ENCODE measurements around the gene OR52E6.
A peak's percentile ranks its signal among the peaks of the same experiment; 100 is the strongest.

The OR52E6 gene

GRCh38 chr11:5818245-5818886, 23.3 kb downstream of the OR52E6 start:
- no peaks in the 10 kb centered on the region for H3K27me3 ChIP-seq (replicated peaks; ENCODE audit: insufficient read depth, low read length)
- H3F3A ChIP-seq (ENCODE audit: insufficient read depth, low read length), result no peaks in the 10 kb centered on the region
- H3K9me3 ChIP-seq (replicated peaks; ENCODE audit: insufficient read depth, low read length), result no peaks in the 10 kb centered on the region
- no peak overlapping the region; the same call in 1 of the 2 replicates for H3K9ac ChIP-seq (ENCODE audit: low read length)
- TF ChIP-seq EZH2 (optimal IDR thresholded peaks at IDR 0.05; ENCODE audit: low read depth, low read length), result no peak
- no peak for TF ChIP-seq CTCF (IDR thresholded peaks at IDR 0.05; ENCODE audit: low read length)
- TF ChIP-seq EZH2phosphoT487 (IDR thresholded peaks at IDR 0.05; ENCODE audit: low read length), result no peak
- H4K20me1 ChIP-seq (ENCODE audit: insufficient read depth, low read length), result no peaks in the 10 kb centered on the region
- no peaks in the 10 kb centered on the region for H3K4me1 ChIP-seq (ENCODE audit: low read length)
- no peaks in the 10 kb centered on the region for H3K79me2 ChIP-seq (ENCODE audit: low read length)
- H3K4me2 ChIP-seq (ENCODE audit: low read depth, low read length), result peak overlapping the region; percentile 80
- H2AFZ ChIP-seq (ENCODE audit: low read length), result peak overlapping the region; percentile 37
- H3K4me3 ChIP-seq (ENCODE audit: low read length), result peak overlapping the region; percentile 34
- no peaks in the 10 kb centered on the region for H3K9me2 ChIP-seq (replicated peaks; ENCODE audit: insufficient read depth, low read length)
- H3K36me3 ChIP-seq (replicated peaks; ENCODE audit: insufficient read depth, low read length), result no peaks in the 10 kb centered on the region
- no peak overlapping the region for H3K27ac ChIP-seq (ENCODE audit: low read length)
- peak; percentile 37 for DNase-seq

- Histone ChIP-seq H4K20me1 (ENCODE audit: insufficient read depth, low read length) (no peaks in the 10 kb centered on the region), H3K27me3 (replicated peaks; ENCODE audit: insufficient read depth, low read length) (no peaks in the 10 kb centered on the region), H3K4me1 (ENCODE audit: low read length) (no peaks in the 10 kb centered on the region), H2AFZ (ENCODE audit: low read length) (no peak overlapping the region), H3K9me2 (replicated peaks; ENCODE audit: insufficient read depth, low read length) (no peaks in the 10 kb centered on the region), H3K9me3 (replicated peaks; ENCODE audit: insufficient read depth, low read length) (no peaks in the 10 kb centered on the region), H3K4me3 (ENCODE audit: low read length) (no peak overlapping the region), H3K4me2 (ENCODE audit: low read depth, low read length) (no peak overlapping the region), H3K36me3 (replicated peaks; ENCODE audit: insufficient read depth, low read length) (no peaks in the 10 kb centered on the region), H3F3A (ENCODE audit: insufficient read depth, low read length) (no peaks in the 10 kb centered on the region), H3K9ac (ENCODE audit: low read length) (no peak overlapping the region), H3K79me2 (ENCODE audit: low read length) (no peaks in the 10 kb centered on the region), H3K27ac (ENCODE audit: low read length) (no peak overlapping the region)
- no peak for DNase-seq
- no peak for TF ChIP-seq EZH2 (optimal IDR thresholded peaks at IDR 0.05; ENCODE audit: low read depth, low read length)
- TF ChIP-seq EZH2phosphoT487 (IDR thresholded peaks at IDR 0.05; ENCODE audit: low read length), result no peak
- no peak for TF ChIP-seq CTCF (IDR thresholded peaks at IDR 0.05; ENCODE audit: low read length)
These were observed 26.2 kb downstream of the OR52E6 start for GRCh38 chr11:5815534-5815933.

- no peak overlapping the region for H3K27ac ChIP-seq (ENCODE audit: low read length)
These were observed 31.5 kb downstream of the OR52E6 start for GRCh38 chr11:5809905-5810795.

More at GRCh38 chr11:5809905-5810795, 31.5 kb downstream of the OR52E6 start:
- H3K4me3 ChIP-seq (ENCODE audit: low read length), result no peak overlapping the region
- no peaks in the 10 kb centered on the region for H3K79me2 ChIP-seq (ENCODE audit: low read length)
- no peak overlapping the region for H3K4me2 ChIP-seq (ENCODE audit: low read depth, low read length)
- H3K4me1 ChIP-seq (ENCODE audit: low read length), result no peaks in the 10 kb centered on the region
- no peaks in the 10 kb centered on the region for H3K9me3 ChIP-seq (replicated peaks; ENCODE audit: insufficient read depth, low read length)
- H3K36me3 ChIP-seq (replicated peaks; ENCODE audit: insufficient read depth, low read length), result no peaks in the 10 kb centered on the region
- DNase-seq, result no peak
- no peaks in the 10 kb centered on the region for H3F3A ChIP-seq (ENCODE audit: insufficient read depth, low read length)
- no peak overlapping the region for H3K9ac ChIP-seq (ENCODE audit: low read length)
- H2AFZ ChIP-seq (ENCODE audit: low read length), result no peak overlapping the region
- no peaks in the 10 kb centered on the region for H3K9me2 ChIP-seq (replicated peaks; ENCODE audit: insufficient read depth, low read length)
- TF ChIP-seq EZH2 (optimal IDR thresholded peaks at IDR 0.05; ENCODE audit: low read depth, low read length), result no peak
- no peak for TF ChIP-seq EZH2phosphoT487 (IDR thresholded peaks at IDR 0.05; ENCODE audit: low read length)
- TF ChIP-seq CTCF (IDR thresholded peaks at IDR 0.05; ENCODE audit: low read length), result no peak
- no peaks in the 10 kb centered on the region for H3K27me3 ChIP-seq (replicated peaks; ENCODE audit: insufficient read depth, low read length)
- no peaks in the 10 kb centered on the region for H4K20me1 ChIP-seq (ENCODE audit: insufficient read depth, low read length)

All from MM.1S (cell line).